ENCODE data around the gene ADGRG4. TPM values are rescaled to one million over a fixed set of nuclear protein-coding genes. Genes with fewer than 3 reads are reported as not detected.

ADGRG4 gene
- polyA plus RNA-seq, 4 donors = 0.43 to 2.7 (median 0.63) TPM

DNA sequence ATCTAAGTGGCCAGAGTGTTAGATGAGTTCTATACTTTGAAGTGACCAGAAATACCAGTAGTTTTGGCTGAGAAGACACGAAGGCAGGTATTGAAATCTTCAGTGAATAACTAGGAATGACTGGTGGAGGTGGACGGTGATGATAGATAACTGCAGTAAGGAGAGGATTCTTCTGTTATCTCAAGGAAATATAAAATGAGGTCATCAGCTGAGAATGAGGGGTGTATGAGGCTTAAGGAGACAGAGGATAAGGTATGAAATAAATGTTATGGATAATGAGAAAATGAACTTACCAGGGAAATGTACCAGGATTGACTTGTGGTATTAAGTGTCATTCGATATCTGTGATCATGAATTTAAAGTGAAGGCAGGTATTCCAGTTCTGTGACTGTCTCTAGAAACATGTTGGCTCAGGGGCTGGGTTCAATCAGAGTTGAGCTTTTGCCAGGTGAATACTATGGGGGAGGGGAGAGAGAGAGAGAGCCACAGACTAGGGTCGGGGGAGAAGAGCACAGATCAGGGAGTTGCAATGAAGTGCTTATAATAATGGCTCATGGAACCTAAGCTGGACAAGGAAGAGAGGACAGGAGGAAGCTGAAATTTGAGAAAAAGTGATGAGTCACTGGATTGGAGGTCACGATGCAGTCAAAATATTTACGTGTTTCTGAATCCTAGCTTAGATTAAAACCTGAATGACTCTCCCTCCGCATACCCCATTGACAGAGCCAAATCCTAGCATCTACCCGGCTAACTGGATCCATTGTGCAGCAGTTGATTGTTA, 149.5 kb downstream of the ADGRG4 start:
- Histone ChIP-seq H3K4me1 (ENCODE audit: control insufficient read depth in 3 of 3, insufficient read depth in 2 of 3, low read depth in 1 of 3, low read length in 2 of 3) (no peaks in the 10 kb centered on the region), H3K27me3 (ENCODE audit: control insufficient read depth in 3 of 3, insufficient read depth in 3 of 3, low read length in 3 of 3) (no peaks in the 10 kb centered on the region), H3K27ac (ENCODE audit: low read depth in 1 of 3, low read length in 2 of 3) (no peak overlapping the region), H3K4me3 (ENCODE audit: low read depth in 1 of 3, low read length in 3 of 3) (no peak overlapping the region), H3K36me3 (ENCODE audit: control insufficient read depth in 3 of 3, insufficient read depth in 2 of 3, low read depth in 1 of 3, low read length in 3 of 3) (no peaks in the 10 kb centered on the region), H3K9me3 (ENCODE audit: control insufficient read depth in 2 of 2, insufficient read depth in 1 of 2, low read depth in 1 of 2, low read length in 1 of 2) (no peaks in the 10 kb centered on the region)
- DNase-seq (no peak), FAIRE-seq (no peak)
- WGBS, 3 donors = 49 to 57% (median 57%) methylated on average over 8 of the region's 8 CpGs

- 72 to 84% (median 73%) methylated on average over 5 of the region's 5 CpGs for WGBS, 3 donors
Observed at GRCh38 chrX:136452614-136453013, 151.9 kb downstream of the ADGRG4 start.

GRCh38 chrX:136453114-136453513, 152.4 kb downstream of the ADGRG4 start:
- FAIRE-seq = no peak
- no peak for DNase-seq
- no peak overlapping the region for H3K4me3 ChIP-seq (ENCODE audit: low read depth in 1 of 3, low read length in 3 of 3)
- no peak overlapping the region for H3K27ac ChIP-seq (ENCODE audit: low read depth in 1 of 3, low read length in 2 of 3)
- H3K4me1 ChIP-seq (ENCODE audit: control insufficient read depth in 3 of 3, insufficient read depth in 2 of 3, low read depth in 1 of 3, low read length in 2 of 3) = no peaks in the 10 kb centered on the region
- H3K36me3 ChIP-seq (ENCODE audit: control insufficient read depth in 3 of 3, insufficient read depth in 2 of 3, low read depth in 1 of 3, low read length in 3 of 3) = no peaks in the 10 kb centered on the region
- WGBS, 3 donors = 52 to 93% (median 84%) methylated on average over 1 of the region's 1 CpG
- H3K27me3 ChIP-seq (ENCODE audit: control insufficient read depth in 3 of 3, insufficient read depth in 3 of 3, low read length in 3 of 3) = no peaks in the 10 kb centered on the region
- H3K9me3 ChIP-seq (ENCODE audit: control insufficient read depth in 2 of 2, insufficient read depth in 1 of 2, low read depth in 1 of 2, low read length in 1 of 2) = no peaks in the 10 kb centered on the region

More at GRCh38 chrX:136452614-136453013, 151.9 kb downstream of the ADGRG4 start:
- Histone ChIP-seq H3K9me3 (ENCODE audit: control insufficient read depth in 2 of 2, insufficient read depth in 1 of 2, low read depth in 1 of 2, low read length in 1 of 2) (no peaks in the 10 kb centered on the region), H3K4me3 (ENCODE audit: low read depth in 1 of 3, low read length in 3 of 3) (no peak overlapping the region), H3K36me3 (ENCODE audit: control insufficient read depth in 3 of 3, insufficient read depth in 2 of 3, low read depth in 1 of 3, low read length in 3 of 3) (no peaks in the 10 kb centered on the region), H3K27me3 (ENCODE audit: control insufficient read depth in 3 of 3, insufficient read depth in 3 of 3, low read length in 3 of 3) (no peaks in the 10 kb centered on the region), H3K4me1 (ENCODE audit: control insufficient read depth in 3 of 3, insufficient read depth in 2 of 3, low read depth in 1 of 3, low read length in 2 of 3) (no peaks in the 10 kb centered on the region), H3K27ac (ENCODE audit: low read depth in 1 of 3, low read length in 2 of 3) (no peak overlapping the region)
- FAIRE-seq (no peak), DNase-seq (peak in 1 of 2 donors; percentile 33)

- FAIRE-seq = no peak
Observed at GRCh38 chrX:136453771-136454170, 153.0 kb downstream of the ADGRG4 start.

DNA sequence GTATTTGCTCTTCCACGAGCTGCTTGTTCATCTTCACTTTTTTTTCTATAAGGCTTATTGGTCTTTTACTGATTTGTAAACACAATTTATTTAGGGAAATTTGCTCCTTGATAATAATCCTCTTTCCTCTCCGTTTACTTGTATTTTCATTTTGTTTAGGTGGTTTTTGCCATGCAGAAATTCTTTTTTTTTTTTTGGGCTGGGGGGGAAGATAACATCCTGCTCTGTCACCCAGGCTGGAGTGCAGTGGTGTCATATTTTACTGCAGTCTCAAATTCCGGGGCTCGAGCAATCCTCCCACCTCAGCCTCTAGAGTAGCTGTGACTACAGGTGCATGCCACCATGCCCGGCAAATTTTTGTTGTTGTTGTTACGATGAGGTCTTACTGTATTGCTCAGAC, 155.4 kb downstream of the ADGRG4 start:
- DNase-seq = no peak
- H3K27ac ChIP-seq (ENCODE audit: low read depth in 1 of 3, low read length in 2 of 3) = no peak overlapping the region
- no peaks in the 10 kb centered on the region for H3K36me3 ChIP-seq (ENCODE audit: control insufficient read depth in 3 of 3, insufficient read depth in 2 of 3, low read depth in 1 of 3, low read length in 3 of 3)
- no peak for FAIRE-seq
- 60 to 78% (median 76%) methylated on average over 6 of the region's 6 CpGs for WGBS, 3 donors
- H3K27me3 ChIP-seq (ENCODE audit: control insufficient read depth in 3 of 3, insufficient read depth in 3 of 3, low read length in 3 of 3) = no peaks in the 10 kb centered on the region
- H3K9me3 ChIP-seq (ENCODE audit: control insufficient read depth in 2 of 2, insufficient read depth in 1 of 2, low read depth in 1 of 2, low read length in 1 of 2) = no peaks in the 10 kb centered on the region
- H3K4me3 ChIP-seq (ENCODE audit: low read depth in 1 of 3, low read length in 3 of 3) = no peak overlapping the region
- no peaks in the 10 kb centered on the region for H3K4me1 ChIP-seq (ENCODE audit: control insufficient read depth in 3 of 3, insufficient read depth in 2 of 3, low read depth in 1 of 3, low read length in 2 of 3)

More at GRCh38 chrX:136453771-136454170, 153.0 kb downstream of the ADGRG4 start:
- 24 to 39% (median 29%) methylated on average over 1 of the region's 1 CpG for WGBS, 3 donors
- Histone ChIP-seq H3K27me3 (ENCODE audit: control insufficient read depth in 3 of 3, insufficient read depth in 3 of 3, low read length in 3 of 3) (no peaks in the 10 kb centered on the region), H3K4me3 (ENCODE audit: low read depth in 1 of 3, low read length in 3 of 3) (no peak overlapping the region), H3K27ac (ENCODE audit: low read depth in 1 of 3, low read length in 2 of 3) (no peak overlapping the region), H3K9me3 (ENCODE audit: control insufficient read depth in 2 of 2, insufficient read depth in 1 of 2, low read depth in 1 of 2, low read length in 1 of 2) (no peaks in the 10 kb centered on the region), H3K36me3 (ENCODE audit: control insufficient read depth in 3 of 3, insufficient read depth in 2 of 3, low read depth in 1 of 3, low read length in 3 of 3) (no peaks in the 10 kb centered on the region), H3K4me1 (ENCODE audit: control insufficient read depth in 3 of 3, insufficient read depth in 2 of 3, low read depth in 1 of 3, low read length in 2 of 3) (no peaks in the 10 kb centered on the region)
- no peak for DNase-seq

DNA sequence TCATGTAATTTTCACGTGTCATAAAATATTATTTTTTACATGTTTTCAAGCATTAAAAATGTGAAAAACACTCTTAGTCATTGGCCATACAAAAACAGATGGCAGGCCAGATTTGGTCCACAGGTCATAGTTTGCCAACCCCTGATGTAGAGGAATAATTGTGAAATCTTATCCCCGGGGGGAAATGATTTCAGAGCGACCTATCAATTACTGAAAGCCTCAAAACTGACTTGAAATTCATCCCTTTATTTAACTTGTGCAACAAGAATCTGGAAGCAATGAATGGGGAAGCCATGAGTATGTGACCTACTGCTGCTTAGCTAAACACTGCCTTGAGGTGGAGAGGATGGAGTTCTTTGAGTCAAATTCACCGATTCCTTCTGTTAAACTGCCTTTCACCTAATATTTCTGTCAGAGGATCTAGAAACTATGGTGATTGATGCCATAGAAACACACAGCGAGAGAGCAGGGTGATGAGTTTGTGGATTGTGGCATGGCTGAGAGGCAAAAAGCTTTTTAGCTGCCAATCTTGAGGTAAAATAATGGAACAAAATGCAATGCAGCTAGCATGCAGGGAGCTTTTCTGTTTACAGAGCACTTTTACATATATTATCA, 156.6 kb downstream of the ADGRG4 start:
- WGBS, 3 donors = 49 to 69% (median 69%) methylated on average over 5 of the region's 5 CpGs
- H3K4me1 ChIP-seq (ENCODE audit: control insufficient read depth in 3 of 3, insufficient read depth in 2 of 3, low read depth in 1 of 3, low read length in 2 of 3) = no peaks in the 10 kb centered on the region
- no peaks in the 10 kb centered on the region for H3K9me3 ChIP-seq (ENCODE audit: control insufficient read depth in 2 of 2, insufficient read depth in 1 of 2, low read depth in 1 of 2, low read length in 1 of 2)
- H3K27ac ChIP-seq (ENCODE audit: low read depth in 1 of 3, low read length in 2 of 3) = no peak overlapping the region
- no peaks in the 10 kb centered on the region for H3K36me3 ChIP-seq (ENCODE audit: control insufficient read depth in 3 of 3, insufficient read depth in 2 of 3, low read depth in 1 of 3, low read length in 3 of 3)
- H3K4me3 ChIP-seq (ENCODE audit: low read depth in 1 of 3, low read length in 3 of 3) = no peak overlapping the region
- no peak for FAIRE-seq
- DNase-seq = no peak
- no peaks in the 10 kb centered on the region for H3K27me3 ChIP-seq (ENCODE audit: control insufficient read depth in 3 of 3, insufficient read depth in 3 of 3, low read length in 3 of 3)

GRCh38 chrX:136464589-136464988, 163.8 kb downstream of the ADGRG4 start:
- 32 to 54% (median 54%) methylated on average over 3 of the region's 3 CpGs for WGBS, 3 donors
- Histone ChIP-seq H3K36me3 (ENCODE audit: control insufficient read depth in 3 of 3, insufficient read depth in 2 of 3, low read depth in 1 of 3, low read length in 3 of 3) (no peaks in the 10 kb centered on the region), H3K4me3 (ENCODE audit: low read depth in 1 of 3, low read length in 3 of 3) (no peak overlapping the region), H3K9me3 (ENCODE audit: control insufficient read depth in 2 of 2, insufficient read depth in 1 of 2, low read depth in 1 of 2, low read length in 1 of 2) (no peaks in the 10 kb centered on the region), H3K4me1 (ENCODE audit: control insufficient read depth in 3 of 3, insufficient read depth in 2 of 3, low read depth in 1 of 3, low read length in 2 of 3) (no peaks in the 10 kb centered on the region), H3K27ac (ENCODE audit: low read depth in 1 of 3, low read length in 2 of 3) (no peak overlapping the region), H3K27me3 (ENCODE audit: control insufficient read depth in 3 of 3, insufficient read depth in 3 of 3, low read length in 3 of 3) (no peaks in the 10 kb centered on the region)
- FAIRE-seq (no peak), DNase-seq (peak in 1 of 2 donors; percentile 40)

Data from small intestine (tissue), 7 donors.